SK-N-SH (cell line): ENCODE results near the gene CCDC15.

Experiments
- EP300 ChIP-seq, 2 experiments: IDR thresholded peaks; 2 replicates each; pipeline versions ENCODE4 v1.4.0 to v1.6.1; 2012; ENCODE audit warnings: borderline replicate concordance in 1 of 2, low read depth in 1 of 2, low read length in 1 of 2
- MXI1 ChIP-seq: IDR thresholded peaks from 2 replicates; pipeline ENCODE4 v1.6.1; 2012; ENCODE audit warnings: mild to moderate bottlenecking, low read depth, low read length, improper control_type of control experiment
- NFIC ChIP-seq: IDR thresholded peaks from 2 replicates; pipeline ENCODE4 v1.4.0; 2012; ENCODE audit warnings: borderline replicate concordance
- RAD21 ChIP-seq: IDR thresholded peaks from 2 replicates; pipeline ENCODE4 v1.6.1; 2012; ENCODE audit warnings: mild to moderate bottlenecking, low read length
- RFX5 ChIP-seq: IDR thresholded peaks from 2 replicates; pipeline ENCODE4 v1.6.1; 2012; ENCODE audit warnings: mild to moderate bottlenecking, improper control_type of control experiment, low read length
- SIN3A ChIP-seq: IDR thresholded peaks from 2 replicates; pipeline ENCODE4 v1.6.1; 2012; ENCODE audit warnings: low read depth, mild to moderate bottlenecking, low read length, moderate library complexity, borderline replicate concordance
- SMC3 ChIP-seq: IDR thresholded peaks from 2 replicates; pipeline ENCODE4 v1.6.1; 2012; ENCODE audit warnings: low read depth, low read length, improper control_type of control experiment
- YY1 ChIP-seq: IDR thresholded peaks from 2 replicates; pipeline ENCODE4 v1.4.0; 2012; ENCODE audit warnings: low read depth, mild to moderate bottlenecking
- TF ChIP-seq, protein P1 (sequence below): fragments of 200-600 bp; sonication (generic); IDR thresholded peaks from 2 replicates; pipeline ENCODE4 v1.6.1; 2017; ENCODE audit warnings: antibody characterized with exemption, mild to moderate bottlenecking, moderate library complexity
- TF ChIP-seq, protein P2 (sequence below): fragments of 150-350 bp; IDR thresholded peaks from 2 replicates; pipeline ENCODE4 v1.6.1; 2016; ENCODE audit warnings: mild to moderate bottlenecking, low read depth, low read length

DNA sequence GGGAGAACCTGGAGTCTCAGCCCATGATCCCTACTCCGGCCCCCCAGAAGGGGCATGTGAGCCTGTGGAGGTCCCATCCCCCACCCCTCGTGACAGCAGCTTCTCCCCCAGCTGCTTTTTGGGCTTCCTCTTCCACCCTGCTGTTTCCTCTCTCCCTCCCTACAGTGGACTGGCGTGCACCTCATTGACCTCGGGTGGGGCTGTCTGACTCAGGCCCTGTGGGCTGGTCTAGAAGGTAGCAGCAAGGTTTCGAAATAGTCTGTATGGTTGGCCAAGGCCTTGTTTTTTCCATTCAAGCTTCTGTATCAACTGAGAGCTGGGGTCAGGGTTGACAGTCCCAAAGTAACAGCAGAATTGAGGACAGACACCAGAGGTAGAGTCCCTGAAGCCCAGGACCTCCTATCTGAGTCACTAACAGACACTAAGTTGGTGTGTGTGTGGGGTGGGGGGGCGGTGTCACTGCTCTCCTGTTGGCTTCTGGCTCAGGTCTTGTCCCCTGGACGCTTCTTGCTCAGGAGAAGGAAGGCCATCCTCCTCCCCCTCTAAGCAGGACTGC is 116.8 kb downstream of the CCDC15 start:
- TF ChIP-seq RAD21, result no peak
- no peak for TF ChIP-seq SMC3
- TF ChIP-seq MXI1, result no peak
- no peak for TF ChIP-seq RFX5
- TF ChIP-seq, protein P1, sequence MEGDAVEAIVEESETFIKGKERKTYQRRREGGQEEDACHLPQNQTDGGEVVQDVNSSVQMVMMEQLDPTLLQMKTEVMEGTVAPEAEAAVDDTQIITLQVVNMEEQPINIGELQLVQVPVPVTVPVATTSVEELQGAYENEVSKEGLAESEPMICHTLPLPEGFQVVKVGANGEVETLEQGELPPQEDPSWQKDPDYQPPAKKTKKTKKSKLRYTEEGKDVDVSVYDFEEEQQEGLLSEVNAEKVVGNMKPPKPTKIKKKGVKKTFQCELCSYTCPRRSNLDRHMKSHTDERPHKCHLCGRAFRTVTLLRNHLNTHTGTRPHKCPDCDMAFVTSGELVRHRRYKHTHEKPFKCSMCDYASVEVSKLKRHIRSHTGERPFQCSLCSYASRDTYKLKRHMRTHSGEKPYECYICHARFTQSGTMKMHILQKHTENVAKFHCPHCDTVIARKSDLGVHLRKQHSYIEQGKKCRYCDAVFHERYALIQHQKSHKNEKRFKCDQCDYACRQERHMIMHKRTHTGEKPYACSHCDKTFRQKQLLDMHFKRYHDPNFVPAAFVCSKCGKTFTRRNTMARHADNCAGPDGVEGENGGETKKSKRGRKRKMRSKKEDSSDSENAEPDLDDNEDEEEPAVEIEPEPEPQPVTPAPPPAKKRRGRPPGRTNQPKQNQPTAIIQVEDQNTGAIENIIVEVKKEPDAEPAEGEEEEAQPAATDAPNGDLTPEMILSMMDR, result no peak
- no peak for TF ChIP-seq YY1
- TF ChIP-seq, protein P2, sequence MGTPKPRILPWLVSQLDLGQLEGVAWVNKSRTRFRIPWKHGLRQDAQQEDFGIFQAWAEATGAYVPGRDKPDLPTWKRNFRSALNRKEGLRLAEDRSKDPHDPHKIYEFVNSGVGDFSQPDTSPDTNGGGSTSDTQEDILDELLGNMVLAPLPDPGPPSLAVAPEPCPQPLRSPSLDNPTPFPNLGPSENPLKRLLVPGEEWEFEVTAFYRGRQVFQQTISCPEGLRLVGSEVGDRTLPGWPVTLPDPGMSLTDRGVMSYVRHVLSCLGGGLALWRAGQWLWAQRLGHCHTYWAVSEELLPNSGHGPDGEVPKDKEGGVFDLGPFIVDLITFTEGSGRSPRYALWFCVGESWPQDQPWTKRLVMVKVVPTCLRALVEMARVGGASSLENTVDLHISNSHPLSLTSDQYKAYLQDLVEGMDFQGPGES, result no peak
- TF ChIP-seq EP300 (IDR thresholded peaks at IDR 0.05; ENCODE audit: borderline replicate concordance in 1 of 2, low read depth in 1 of 2, low read length in 1 of 2), result no peak
- TF ChIP-seq NFIC, result no peak
- no peak for TF ChIP-seq SIN3A
